Kidney epithelial cell (primary cell): ENCODE results near the gene PRKG1. TPM values are rescaled to one million over a fixed set of nuclear protein-coding genes. Genes with fewer than 3 reads are reported as not detected.
"Not testable (repeated sequence)": the region's sequence is repeated elsewhere in the genome, so short reads cannot be mapped to it uniquely, and the experiment has no call there.

Experiments
- DNase-seq: peaks from one replicate; pipeline ENCODE4 v3.0.0-alpha.2; 2010; ENCODE audit warnings: low read depth
- H3K27me3 ChIP-seq: 2 replicates; pipeline ENCODE4 v1.6.0; 2011; ENCODE audit warnings: low read length; ENCODE audit not compliant: control insufficient read depth, insufficient read depth
- H3K36me3 ChIP-seq: 2 replicates; pipeline ENCODE4 v1.5.1; 2011; ENCODE audit warnings: low read length; ENCODE audit not compliant: control insufficient read depth, insufficient read depth
- H3K4me3 ChIP-seq: 2 replicates; pipeline ENCODE4 v1.5.1; 2011; ENCODE audit warnings: low read depth, mild to moderate bottlenecking, control low read depth, low read length
- total RNA-seq: library from RNA; depleted of rRNA; stranded (reverse); fragments of >200 nt; gene quantifications from 2 replicates; pipeline ENCODE4 v1.2.3, GENCODE V29; 2015
- TF ChIP-seq, protein P1 (sequence below): IDR thresholded peaks from 2 replicates; pipeline ENCODE4 v1.5.1; 2011; ENCODE audit warnings: mild to moderate bottlenecking, moderate library complexity, low read length, control low read depth, inconsistent platforms; ENCODE audit not compliant: insufficient read depth, poor library complexity, severe bottlenecking

Gene PRKG1
- total RNA-seq, 1 donor from 2014 or later: 1.3 TPM

DNA sequence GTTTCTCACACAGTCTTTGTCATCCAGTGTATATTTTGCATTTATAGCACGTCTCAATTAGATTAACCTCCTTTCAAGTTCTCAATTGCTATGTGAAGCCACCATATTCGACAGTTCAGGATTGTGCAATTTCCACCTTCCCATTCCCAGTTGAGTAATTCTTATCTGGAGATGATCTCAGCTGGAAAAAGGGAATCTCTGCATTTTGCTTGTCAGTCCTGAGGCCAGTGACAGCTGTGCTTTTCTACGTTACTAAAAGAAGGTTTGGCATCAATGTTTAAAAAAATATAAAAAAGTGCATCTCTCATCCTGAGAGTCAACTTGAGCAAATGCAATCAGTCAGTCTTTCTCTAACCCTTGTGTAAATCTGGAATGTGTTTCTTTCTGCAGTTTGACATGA, 247.7 kb downstream of the PRKG1 start:
- TF ChIP-seq, protein P1, sequence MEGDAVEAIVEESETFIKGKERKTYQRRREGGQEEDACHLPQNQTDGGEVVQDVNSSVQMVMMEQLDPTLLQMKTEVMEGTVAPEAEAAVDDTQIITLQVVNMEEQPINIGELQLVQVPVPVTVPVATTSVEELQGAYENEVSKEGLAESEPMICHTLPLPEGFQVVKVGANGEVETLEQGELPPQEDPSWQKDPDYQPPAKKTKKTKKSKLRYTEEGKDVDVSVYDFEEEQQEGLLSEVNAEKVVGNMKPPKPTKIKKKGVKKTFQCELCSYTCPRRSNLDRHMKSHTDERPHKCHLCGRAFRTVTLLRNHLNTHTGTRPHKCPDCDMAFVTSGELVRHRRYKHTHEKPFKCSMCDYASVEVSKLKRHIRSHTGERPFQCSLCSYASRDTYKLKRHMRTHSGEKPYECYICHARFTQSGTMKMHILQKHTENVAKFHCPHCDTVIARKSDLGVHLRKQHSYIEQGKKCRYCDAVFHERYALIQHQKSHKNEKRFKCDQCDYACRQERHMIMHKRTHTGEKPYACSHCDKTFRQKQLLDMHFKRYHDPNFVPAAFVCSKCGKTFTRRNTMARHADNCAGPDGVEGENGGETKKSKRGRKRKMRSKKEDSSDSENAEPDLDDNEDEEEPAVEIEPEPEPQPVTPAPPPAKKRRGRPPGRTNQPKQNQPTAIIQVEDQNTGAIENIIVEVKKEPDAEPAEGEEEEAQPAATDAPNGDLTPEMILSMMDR: no peak
- Histone ChIP-seq H3K36me3 (no peaks in the 10 kb centered on the region), H3K4me3 (no peak overlapping the region), H3K27me3 (no peaks in the 10 kb centered on the region)
- no peak for DNase-seq

DNA sequence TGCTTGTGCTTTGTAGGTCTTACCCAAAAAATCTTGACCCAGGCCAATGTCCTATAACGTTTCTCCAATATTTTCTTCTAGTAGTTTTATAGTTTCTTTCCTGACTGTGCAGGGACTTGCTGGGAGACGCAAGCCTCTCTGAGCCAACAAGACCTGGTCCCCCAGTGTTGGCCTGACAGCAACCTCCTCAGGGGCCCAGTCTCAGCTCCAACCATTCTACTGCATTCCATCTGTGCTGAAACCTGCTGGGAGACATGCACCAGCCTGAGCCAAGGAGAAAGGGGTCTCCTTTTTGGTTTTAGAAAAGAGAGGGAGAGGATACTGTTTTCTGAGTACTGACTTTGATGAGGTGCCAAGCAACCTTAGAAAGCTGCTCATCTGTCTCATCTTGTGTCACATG, 251.4 kb downstream of the PRKG1 start:
- no peak for DNase-seq
- no peak overlapping the region for H3K4me3 ChIP-seq
- TF ChIP-seq, protein P1: no peak
- no peaks in the 10 kb centered on the region for H3K27me3 ChIP-seq
- H3K36me3 ChIP-seq: no peaks in the 10 kb centered on the region

DNA sequence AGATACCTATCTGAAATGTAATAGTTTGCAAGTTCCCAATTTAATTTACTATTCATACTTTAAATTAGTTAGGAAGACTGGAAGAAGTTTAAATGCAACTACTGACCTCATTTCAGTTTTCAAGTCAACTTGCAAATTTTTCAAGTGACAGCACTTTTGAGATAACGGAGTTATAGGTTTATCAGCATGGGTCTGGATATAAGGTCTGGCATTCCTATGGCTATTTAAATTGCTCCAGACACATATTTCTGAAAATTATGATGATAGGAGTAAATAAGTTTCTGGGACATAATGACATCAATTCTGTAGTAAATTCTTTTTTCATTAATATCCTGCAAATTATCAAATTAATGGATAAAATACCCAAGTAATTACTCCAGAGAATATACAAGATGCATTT, 251.9 kb downstream of the PRKG1 start:
- TF ChIP-seq, protein P1: no peak
- Histone ChIP-seq H3K4me3 (no peak overlapping the region), H3K36me3 (no peaks in the 10 kb centered on the region), H3K27me3 (no peaks in the 10 kb centered on the region)
- no peak for DNase-seq

DNA sequence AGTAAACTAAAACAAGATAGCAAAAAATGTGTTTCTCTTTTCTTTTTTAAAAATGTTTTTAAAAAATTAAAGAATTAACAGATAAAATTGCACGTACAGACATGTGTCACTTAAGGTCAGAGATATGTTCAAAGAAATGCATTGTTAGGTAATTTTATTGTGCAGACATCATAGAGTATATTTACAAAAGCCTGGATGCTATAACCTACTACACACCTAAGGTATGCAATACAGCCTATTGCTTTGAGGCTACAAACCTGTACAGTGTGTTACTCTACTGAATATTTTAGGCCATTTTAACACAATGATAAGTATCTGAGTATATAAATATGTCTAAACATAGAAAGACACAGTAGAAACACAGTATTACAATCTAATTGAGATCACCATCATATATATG, 253.1 kb downstream of the PRKG1 start:
- Histone ChIP-seq H3K36me3 (no peaks in the 10 kb centered on the region), H3K27me3 (no peaks in the 10 kb centered on the region), H3K4me3 (no peak overlapping the region)
- TF ChIP-seq, protein P1: no peak
- DNase-seq: no peak

DNA sequence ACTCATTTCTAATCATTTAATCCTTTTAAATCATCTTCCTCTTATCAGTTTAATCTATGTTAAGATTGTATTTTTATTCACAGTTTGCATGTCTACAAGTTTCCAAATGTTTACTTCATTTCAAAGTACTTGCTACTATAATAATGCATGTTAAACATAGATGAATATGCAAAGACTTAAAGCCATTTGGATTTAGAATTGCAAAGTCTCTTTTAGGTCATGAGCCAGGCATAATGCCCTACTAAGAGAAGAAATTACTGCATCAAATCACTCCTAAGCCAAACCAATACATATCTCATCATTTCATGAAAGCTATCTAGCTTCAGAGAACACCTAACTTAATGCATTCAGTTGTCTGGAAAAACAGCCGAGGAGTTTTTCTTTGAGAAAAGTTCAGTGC, 266.1 kb downstream of the PRKG1 start:
- TF ChIP-seq, protein P1: no peak
- Histone ChIP-seq H3K4me3 (no peak overlapping the region), H3K36me3 (no peaks in the 10 kb centered on the region), H3K27me3 (no peaks in the 10 kb centered on the region)
- DNase-seq: no peak

DNA sequence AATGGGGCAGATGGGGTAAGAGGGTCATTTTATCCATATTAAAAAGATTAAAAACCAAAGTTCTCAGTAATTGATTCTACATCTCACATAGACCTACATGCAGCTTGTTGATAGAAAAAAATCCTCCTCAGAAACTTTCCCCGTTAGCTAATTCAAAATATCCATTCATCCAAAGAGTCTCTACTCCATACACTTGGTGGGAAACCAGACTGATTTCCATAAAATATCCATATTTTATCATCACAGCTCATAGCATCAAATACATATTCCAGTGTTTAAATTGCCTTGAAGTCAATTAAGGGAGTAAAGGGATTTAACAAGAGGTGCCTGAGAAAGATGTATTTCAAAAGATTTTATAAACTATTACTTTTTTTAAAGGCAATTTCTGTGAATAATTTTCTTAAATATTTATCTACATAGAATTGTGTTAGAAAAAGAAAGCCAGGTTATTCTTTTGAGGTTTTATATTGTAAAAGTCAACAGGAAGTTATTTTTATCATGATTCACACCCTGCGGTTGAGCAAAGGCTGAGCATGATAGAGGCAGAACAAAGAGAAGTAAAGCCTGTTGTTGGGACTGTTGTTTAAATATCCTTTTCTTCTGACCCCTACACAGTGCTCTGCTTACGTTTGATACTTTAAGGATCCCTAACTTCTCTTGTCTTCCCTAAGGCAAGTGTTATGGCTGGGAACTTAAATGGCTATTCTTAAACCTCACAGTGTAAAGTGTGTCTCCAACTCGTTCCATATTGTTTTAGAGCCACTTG, 266.7 kb downstream of the PRKG1 start:
- DNase-seq: no peak
- TF ChIP-seq, protein P1: no peak

DNA sequence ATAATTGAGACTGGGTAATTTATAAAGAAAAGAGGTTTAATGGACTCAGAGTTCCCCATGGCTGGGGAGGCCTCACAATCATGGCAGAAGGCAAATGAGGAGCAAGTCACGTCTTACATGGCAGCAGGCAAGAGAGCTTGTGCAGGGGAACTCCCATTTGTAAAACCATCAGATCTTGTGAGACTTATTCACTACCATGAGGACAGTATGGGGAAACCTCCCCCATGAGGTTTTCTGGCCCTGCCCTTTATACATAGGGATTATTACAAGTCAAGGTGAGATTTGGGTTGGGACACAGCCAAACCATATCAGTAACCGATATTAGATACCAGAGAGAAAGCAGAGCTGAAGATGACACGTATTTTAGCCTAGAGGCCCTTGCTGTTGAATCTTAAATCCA, 267.5 kb downstream of the PRKG1 start:
- H3K4me3 ChIP-seq, DNase-seq, H3K27me3 ChIP-seq, H3K36me3 ChIP-seq: not testable (repeated sequence)

More for the DNA sequence above, 266.7 kb downstream of the PRKG1 start:
- H3K4me3 ChIP-seq: no peak overlapping the region
- H3K36me3 ChIP-seq: no peaks in the 10 kb centered on the region
- H3K27me3 ChIP-seq: no peaks in the 10 kb centered on the region
